ENCODE measurements around the gene NTNG1.

Gene NTNG1

DNA sequence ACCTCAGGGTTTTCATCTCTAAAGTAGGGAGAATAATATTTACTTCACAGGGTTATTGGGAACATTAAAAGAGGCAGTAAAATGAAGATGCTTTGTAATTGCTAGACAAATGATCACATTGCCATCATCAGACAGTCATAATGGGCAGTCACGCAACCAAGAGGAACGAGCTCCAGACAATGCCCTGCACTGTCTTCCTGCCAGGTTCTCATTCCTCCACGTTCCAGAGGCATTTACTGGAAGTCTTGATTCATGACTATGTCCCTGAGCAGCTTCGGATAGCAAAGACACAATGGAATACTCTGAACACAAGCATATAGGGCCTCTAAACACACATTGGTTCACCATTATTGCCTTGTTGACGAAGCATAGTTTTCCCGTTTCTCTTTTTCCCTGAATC, 389.7 kb downstream of the NTNG1 start:
- Histone ChIP-seq H3K27ac (no peak overlapping the region), H2AFZ (ENCODE audit: low read depth) (no peak overlapping the region), H3K9ac (no peak overlapping the region), H3K4me2 (no peak overlapping the region), H4K20me1 (ENCODE audit: insufficient read depth) (no peaks in the 10 kb centered on the region), H3K4me3 (IDR thresholded peaks at IDR 0.05; ENCODE audit: insufficient read depth, low read depth, low read length) (no peak overlapping the region), H3K4me1 (ENCODE audit: low read depth, poor library complexity, severe bottlenecking) (peaks cover 4% of the 10 kb centered on the region), H3K36me3 (ENCODE audit: insufficient read depth) (no peaks in the 10 kb centered on the region), H3K79me2 (ENCODE audit: insufficient read depth, low read depth) (no peaks in the 10 kb centered on the region), H3K27me3 (ENCODE audit: insufficient read depth, low read depth) (no peaks in the 10 kb centered on the region)
- TF ChIP-seq, protein P1, sequence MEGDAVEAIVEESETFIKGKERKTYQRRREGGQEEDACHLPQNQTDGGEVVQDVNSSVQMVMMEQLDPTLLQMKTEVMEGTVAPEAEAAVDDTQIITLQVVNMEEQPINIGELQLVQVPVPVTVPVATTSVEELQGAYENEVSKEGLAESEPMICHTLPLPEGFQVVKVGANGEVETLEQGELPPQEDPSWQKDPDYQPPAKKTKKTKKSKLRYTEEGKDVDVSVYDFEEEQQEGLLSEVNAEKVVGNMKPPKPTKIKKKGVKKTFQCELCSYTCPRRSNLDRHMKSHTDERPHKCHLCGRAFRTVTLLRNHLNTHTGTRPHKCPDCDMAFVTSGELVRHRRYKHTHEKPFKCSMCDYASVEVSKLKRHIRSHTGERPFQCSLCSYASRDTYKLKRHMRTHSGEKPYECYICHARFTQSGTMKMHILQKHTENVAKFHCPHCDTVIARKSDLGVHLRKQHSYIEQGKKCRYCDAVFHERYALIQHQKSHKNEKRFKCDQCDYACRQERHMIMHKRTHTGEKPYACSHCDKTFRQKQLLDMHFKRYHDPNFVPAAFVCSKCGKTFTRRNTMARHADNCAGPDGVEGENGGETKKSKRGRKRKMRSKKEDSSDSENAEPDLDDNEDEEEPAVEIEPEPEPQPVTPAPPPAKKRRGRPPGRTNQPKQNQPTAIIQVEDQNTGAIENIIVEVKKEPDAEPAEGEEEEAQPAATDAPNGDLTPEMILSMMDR (conservative IDR thresholded peaks at IDR 0.05; ENCODE audit: low read depth, low read length) = no peak

DNA sequence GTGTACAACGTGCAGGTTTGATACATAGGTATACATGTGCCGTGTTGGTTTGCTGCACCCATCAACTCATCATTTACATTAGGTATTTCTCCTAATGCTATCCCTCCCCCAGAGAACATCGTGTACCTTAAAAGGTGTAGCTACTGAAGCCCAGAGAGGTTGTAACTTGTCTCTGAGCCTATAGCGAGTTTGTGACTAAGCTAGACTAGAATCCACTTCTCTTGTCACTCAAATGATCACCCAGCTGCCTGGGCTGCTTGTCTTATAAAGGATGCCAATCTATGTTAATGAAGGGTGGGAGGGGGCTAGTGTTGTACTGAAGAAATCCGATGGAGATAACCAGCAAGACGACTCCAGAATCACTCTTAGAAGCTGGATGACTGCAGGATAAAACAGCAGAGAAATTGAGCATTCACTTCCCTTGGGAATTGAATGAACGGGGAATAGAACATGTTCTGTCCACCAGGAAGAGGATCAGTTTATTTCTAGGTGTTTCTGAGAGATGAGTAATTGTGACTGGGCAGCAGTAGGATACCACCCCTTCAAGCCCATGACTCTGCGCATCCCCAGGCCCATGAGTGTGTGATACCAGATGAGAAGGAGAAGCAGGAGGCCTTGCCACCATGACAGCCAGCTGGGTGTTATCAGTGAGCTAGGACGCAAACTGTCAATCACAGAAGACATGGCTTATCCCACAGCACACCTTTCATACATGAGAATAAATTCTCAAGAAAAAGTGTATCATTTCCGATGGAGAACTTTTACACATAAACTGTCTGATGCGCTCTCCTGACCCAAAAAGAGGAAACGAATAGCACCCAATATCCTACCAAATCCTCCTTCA, 390.4 kb downstream of the NTNG1 start:
- TF ChIP-seq, protein P1 (conservative IDR thresholded peaks at IDR 0.05; ENCODE audit: low read depth, low read length) = no peak
- no peak overlapping the region for H3K27ac ChIP-seq
- H3K4me1 ChIP-seq (ENCODE audit: low read depth, poor library complexity, severe bottlenecking) = peaks cover 4% of the 10 kb centered on the region

DNA sequence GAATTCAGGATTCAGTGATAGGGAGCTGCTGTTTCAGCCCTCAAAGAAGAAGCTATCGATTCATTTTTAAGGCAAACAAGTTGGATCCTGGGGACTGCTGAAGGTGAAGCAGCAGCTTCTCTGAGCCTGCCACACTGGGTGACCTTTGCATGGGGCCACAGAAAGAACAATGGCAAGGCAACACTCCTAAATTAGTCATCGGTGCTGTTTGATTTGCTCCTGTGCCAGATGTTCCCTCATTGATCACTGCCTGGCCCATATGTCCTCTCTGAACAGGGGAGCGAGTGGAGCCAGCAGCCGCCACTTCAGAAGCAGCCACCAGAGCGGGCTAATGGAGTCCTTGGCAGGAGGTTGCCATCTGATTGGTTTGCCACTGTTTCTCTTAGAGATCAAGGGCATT, 391.5 kb downstream of the NTNG1 start:
- H4K20me1 ChIP-seq (ENCODE audit: insufficient read depth) = no peaks in the 10 kb centered on the region
- no peaks in the 10 kb centered on the region for H3K27me3 ChIP-seq (ENCODE audit: insufficient read depth, low read depth)
- H3K4me2 ChIP-seq = no peak overlapping the region
- no peak overlapping the region for H2AFZ ChIP-seq (ENCODE audit: low read depth)
- H3K9ac ChIP-seq = no peak overlapping the region
- TF ChIP-seq, protein P1 (conservative IDR thresholded peaks at IDR 0.05; ENCODE audit: low read depth, low read length) = no peak
- no peak overlapping the region for H3K27ac ChIP-seq
- no peak overlapping the region for H3K4me3 ChIP-seq (IDR thresholded peaks at IDR 0.05; ENCODE audit: insufficient read depth, low read depth, low read length)
- H3K79me2 ChIP-seq (ENCODE audit: insufficient read depth, low read depth) = no peaks in the 10 kb centered on the region
- H3K4me1 ChIP-seq (ENCODE audit: low read depth, poor library complexity, severe bottlenecking) = peaks cover 4% of the 10 kb centered on the region
- no peaks in the 10 kb centered on the region for H3K36me3 ChIP-seq (ENCODE audit: insufficient read depth)

More for the DNA sequence above, 390.4 kb downstream of the NTNG1 start:
- no peaks in the 10 kb centered on the region for H3K36me3 ChIP-seq (ENCODE audit: insufficient read depth)
- no peaks in the 10 kb centered on the region for H4K20me1 ChIP-seq (ENCODE audit: insufficient read depth)
- H3K27me3 ChIP-seq (ENCODE audit: insufficient read depth, low read depth) = no peaks in the 10 kb centered on the region
- no peak overlapping the region for H3K9ac ChIP-seq
- no peaks in the 10 kb centered on the region for H3K79me2 ChIP-seq (ENCODE audit: insufficient read depth, low read depth)
- no peak overlapping the region for H2AFZ ChIP-seq (ENCODE audit: low read depth)
- H3K4me2 ChIP-seq = no peak overlapping the region
- no peak overlapping the region for H3K4me3 ChIP-seq (IDR thresholded peaks at IDR 0.05; ENCODE audit: insufficient read depth, low read depth, low read length)
